Chondrocyte (in vitro differentiated cells): Measurements from ENCODE around the gene ITGA4. TPM values are rescaled to one million over a fixed set of nuclear protein-coding genes. Genes with fewer than 3 reads are reported as not detected.

Experiments
- DNase-seq: peaks from one replicate; pipeline ENCODE4 v3.0.0; 2021; ENCODE audit warnings: mixed read lengths, low spot score
- H3K27ac Mint-ChIP-seq: one replicate; pipeline ENCODE4 v1.8.0; 2021; ENCODE audit warnings: mild to moderate bottlenecking, moderate library complexity, mixed read lengths; ENCODE audit not compliant: unreplicated experiment
- H3K27me3 Mint-ChIP-seq: 2 replicates; pipeline ENCODE4 v1.8.0; 2021; ENCODE audit warnings: low read depth, mixed read lengths
- H3K36me3 Mint-ChIP-seq: 2 replicates; pipeline ENCODE4 v1.8.0; 2021; ENCODE audit warnings: low read depth, mixed read lengths
- H3K4me1 Mint-ChIP-seq: 2 replicates; pipeline ENCODE4 v1.8.0; 2021; ENCODE audit warnings: low read depth, mild to moderate bottlenecking, mixed read lengths
- H3K4me3 Mint-ChIP-seq: one replicate; pipeline ENCODE4 v1.8.0; 2021; ENCODE audit warnings: mild to moderate bottlenecking, moderate library complexity, mixed read lengths; ENCODE audit not compliant: unreplicated experiment
- H3K9me3 Mint-ChIP-seq: 2 replicates; pipeline ENCODE4 v1.8.0; 2021; ENCODE audit warnings: low read depth, mixed read lengths
- total RNA-seq: library from RNA; stranded (reverse); gene quantifications from 3 replicates; pipeline ENCODE4 v1.2.1, GENCODE V29; 2021
- TF ChIP-seq, protein P1 (sequence below): fragments of 200-600 bp; sonication (generic); IDR thresholded peaks from 2 replicates; pipeline ENCODE4 v1.5.0; 2021; ENCODE audit warnings: antibody characterized with exemption, mild to moderate bottlenecking, moderate library complexity

The ITGA4 gene
- total RNA-seq, 1 donor from 2014 or later, result 23.0 TPM

GRCh38 chr2:181483211-181483610 lies 26.0 kb downstream of the ITGA4 start:
- Mint-ChIP-seq H3K36me3 (peaks cover 10% of the 10 kb centered on the region), H3K4me1 (peaks cover 9% of the 10 kb centered on the region), H3K4me3 (no peak overlapping the region), H3K9me3 (no peaks in the 10 kb centered on the region), H3K27ac (no peak overlapping the region), H3K27me3 (no peaks in the 10 kb centered on the region)
- TF ChIP-seq, protein P1, sequence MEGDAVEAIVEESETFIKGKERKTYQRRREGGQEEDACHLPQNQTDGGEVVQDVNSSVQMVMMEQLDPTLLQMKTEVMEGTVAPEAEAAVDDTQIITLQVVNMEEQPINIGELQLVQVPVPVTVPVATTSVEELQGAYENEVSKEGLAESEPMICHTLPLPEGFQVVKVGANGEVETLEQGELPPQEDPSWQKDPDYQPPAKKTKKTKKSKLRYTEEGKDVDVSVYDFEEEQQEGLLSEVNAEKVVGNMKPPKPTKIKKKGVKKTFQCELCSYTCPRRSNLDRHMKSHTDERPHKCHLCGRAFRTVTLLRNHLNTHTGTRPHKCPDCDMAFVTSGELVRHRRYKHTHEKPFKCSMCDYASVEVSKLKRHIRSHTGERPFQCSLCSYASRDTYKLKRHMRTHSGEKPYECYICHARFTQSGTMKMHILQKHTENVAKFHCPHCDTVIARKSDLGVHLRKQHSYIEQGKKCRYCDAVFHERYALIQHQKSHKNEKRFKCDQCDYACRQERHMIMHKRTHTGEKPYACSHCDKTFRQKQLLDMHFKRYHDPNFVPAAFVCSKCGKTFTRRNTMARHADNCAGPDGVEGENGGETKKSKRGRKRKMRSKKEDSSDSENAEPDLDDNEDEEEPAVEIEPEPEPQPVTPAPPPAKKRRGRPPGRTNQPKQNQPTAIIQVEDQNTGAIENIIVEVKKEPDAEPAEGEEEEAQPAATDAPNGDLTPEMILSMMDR, result no peak
- DNase-seq, result no peak

- TF ChIP-seq, protein P1, result no peak
- Mint-ChIP-seq H3K27ac (no peak overlapping the region), H3K36me3 (peaks cover 10% of the 10 kb centered on the region), H3K27me3 (no peaks in the 10 kb centered on the region), H3K4me1 (peaks cover 9% of the 10 kb centered on the region), H3K9me3 (no peaks in the 10 kb centered on the region), H3K4me3 (no peak overlapping the region)
- DNase-seq, result no peak
These were observed 26.7 kb downstream of the ITGA4 start for GRCh38 chr2:181483876-181484275.

GRCh38 chr2:181484851-181485637 lies 27.9 kb downstream of the ITGA4 start:
- Mint-ChIP-seq H3K36me3 (peaks cover 10% of the 10 kb centered on the region), H3K9me3 (no peaks in the 10 kb centered on the region), H3K27me3 (no peaks in the 10 kb centered on the region), H3K4me1 (peaks cover 3% of the 10 kb centered on the region), H3K27ac (no peak overlapping the region), H3K4me3 (no peak overlapping the region)
- no peak for DNase-seq
- TF ChIP-seq, protein P1, result no peak

DNA sequence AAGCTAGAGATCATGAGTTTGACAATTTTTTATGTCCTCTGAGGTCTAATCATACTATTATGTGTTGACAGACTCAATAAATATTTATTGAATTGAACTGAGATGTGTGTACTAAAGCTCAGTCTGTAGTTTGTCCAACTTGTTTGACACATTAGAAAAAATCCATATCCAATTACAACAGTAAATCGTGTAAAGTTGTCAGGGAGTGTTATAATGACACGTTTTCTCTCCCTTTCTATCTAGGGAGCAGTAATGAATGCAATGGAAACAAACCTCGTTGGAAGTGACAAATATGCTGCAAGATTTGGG lies 28.4 kb downstream of the ITGA4 start:
- Mint-ChIP-seq H3K27me3 (no peaks in the 10 kb centered on the region), H3K4me1 (peaks cover 2% of the 10 kb centered on the region), H3K36me3 (peaks cover 10% of the 10 kb centered on the region), H3K4me3 (no peak overlapping the region), H3K27ac (no peak overlapping the region), H3K9me3 (no peaks in the 10 kb centered on the region)
- TF ChIP-seq, protein P1, result no peak
- no peak for DNase-seq

- Mint-ChIP-seq H3K4me1 (no peaks in the 10 kb centered on the region), H3K27ac (no peak overlapping the region), H3K4me3 (no peak overlapping the region), H3K36me3 (peaks cover 10% of the 10 kb centered on the region), H3K9me3 (no peaks in the 10 kb centered on the region), H3K27me3 (no peaks in the 10 kb centered on the region)
- TF ChIP-seq, protein P1, result no peak
- DNase-seq, result no peak
These were observed 42.0 kb downstream of the ITGA4 start for GRCh38 chr2:181499231-181499630.
